HepG2 (cell line): ENCODE results near the gene SELENOI. TPM values are rescaled to one million over a fixed set of nuclear protein-coding genes. Genes with fewer than 3 reads are reported as not detected.

Experiments used
- ADNP ChIP-seq: sonication (generic); formaldehyde crosslinking; IDR thresholded peaks from 2 replicates; pipeline ENCODE4 v1.4.0; 2020; ENCODE audit warnings: missing genetic modification reagents
- ARNT2 ChIP-seq: sonication (generic); formaldehyde crosslinking; IDR thresholded peaks from 2 replicates; pipeline ENCODE4 v1.8.0; 2022; ENCODE audit warnings: mild to moderate bottlenecking, low read depth, missing genetic modification reagents, moderate library complexity
- DMAP1 ChIP-seq: IDR thresholded peaks from 2 replicates; pipeline ENCODE4 v1.6.1; 2016
- EEA1 ChIP-seq: sonication (generic); formaldehyde crosslinking; IDR thresholded peaks from 2 replicates; pipeline ENCODE4 v1.5.1; 2020; ENCODE audit warnings: mild to moderate bottlenecking, missing genetic modification reagents, borderline replicate concordance
- FOXJ3 ChIP-seq: sonication (generic); formaldehyde crosslinking; IDR thresholded peaks from 2 replicates; pipeline ENCODE4 v1.4.0; 2020; ENCODE audit warnings: missing genetic modification reagents, mild to moderate bottlenecking, borderline replicate concordance
- GTF2F1 ChIP-seq: fragments of 150-350 bp; IDR thresholded peaks from 2 replicates; pipeline ENCODE4 v1.6.1; 2014; ENCODE audit warnings: low read length
- HDAC1 ChIP-seq: sonication (generic); formaldehyde crosslinking; IDR thresholded peaks from 2 replicates; pipeline ENCODE4 v1.5.1; 2020; ENCODE audit warnings: mild to moderate bottlenecking, missing genetic modification reagents
- HMGXB4 ChIP-seq, 2 experiments: sonication (generic) in 1 of 2; formaldehyde crosslinking in 1 of 2; IDR thresholded peaks; 2 replicates each; pipeline versions ENCODE4 v1.4.0 to v1.6.1; 2018 to 2020; ENCODE audit warnings: missing genetic modification reagents in 2 of 2, borderline replicate concordance in 1 of 2, low read depth in 1 of 2, mild to moderate bottlenecking in 1 of 2, missing biosample characterization in 1 of 2
- IKZF4 ChIP-seq: sonication (generic); formaldehyde crosslinking; IDR thresholded peaks from 2 replicates; pipeline ENCODE4 v1.5.1; 2020; ENCODE audit warnings: borderline replicate concordance, mild to moderate bottlenecking, low read depth, missing genetic modification reagents; ENCODE audit errors: not compliant biosample characterization
- KLF11 ChIP-seq: IDR thresholded peaks from 2 replicates; pipeline ENCODE4 v1.6.1; 2016; ENCODE audit warnings: missing compliant biosample characterization
- MIER2 ChIP-seq: IDR thresholded peaks from 2 replicates; pipeline ENCODE4 v1.6.1; 2016; ENCODE audit warnings: missing biosample characterization, missing genetic modification reagents
- MXD1 ChIP-seq: sonication (generic); formaldehyde crosslinking; IDR thresholded peaks from 2 replicates; pipeline ENCODE4 v1.4.0; 2020; ENCODE audit warnings: mild to moderate bottlenecking, missing genetic modification reagents
- NR2F6 ChIP-seq, 2 experiments: IDR thresholded peaks; 2 replicates each; pipeline ENCODE4 v1.6.1; 2016; ENCODE audit warnings: antibody characterized with exemption in 1 of 2, mild to moderate bottlenecking in 1 of 2
- RBM39 ChIP-seq: fragments of 200-400 bp; formaldehyde crosslinking; IDR thresholded peaks from one replicate; pipeline ENCODE4 v1.6.1; 2018; ENCODE audit warnings: antibody characterized with exemption, mild to moderate bottlenecking, low read depth, low read length; ENCODE audit not compliant: poor library complexity, severe bottlenecking
- SOX5 ChIP-seq: IDR thresholded peaks from 2 replicates; pipeline ENCODE4 v1.6.1; 2016; ENCODE audit warnings: borderline replicate concordance
- SRSF1 ChIP-seq: fragments of 200-400 bp; formaldehyde crosslinking; optimal IDR thresholded peaks from 2 replicates; pipeline ENCODE3; 2017; ENCODE audit warnings: mild to moderate bottlenecking, low read depth, low read length, moderate library complexity
- STAT5B ChIP-seq: sonication (generic); formaldehyde crosslinking; IDR thresholded peaks from 2 replicates; pipeline ENCODE4 v1.4.0; 2020; ENCODE audit warnings: missing genetic modification reagents
- USF2 ChIP-seq, 2 experiments: sonication (generic) in 1 of 2; formaldehyde crosslinking in 1 of 2; IDR thresholded peaks; 2 replicates each; pipeline versions ENCODE4 v1.5.1 to v1.6.1; 2011 to 2020; ENCODE audit warnings: borderline replicate concordance in 1 of 2, low read depth in 1 of 2, low read length in 1 of 2, mild to moderate bottlenecking in 1 of 2, missing genetic modification reagents in 1 of 2, moderate library complexity in 1 of 2
- ZNF335 ChIP-seq: sonication (generic); formaldehyde crosslinking; IDR thresholded peaks from 2 replicates; pipeline ENCODE4 v1.4.0; 2020; ENCODE audit warnings: missing genetic modification reagents
- ZNF577 ChIP-seq: sonication (generic); formaldehyde crosslinking; IDR thresholded peaks from 2 replicates; pipeline ENCODE4 v1.4.0; 2020; ENCODE audit warnings: mild to moderate bottlenecking, low read depth, missing genetic modification reagents, borderline replicate concordance
- ZNF772 ChIP-seq: sonication (generic); formaldehyde crosslinking; IDR thresholded peaks from 2 replicates; pipeline ENCODE4 v1.5.0; 2020; ENCODE audit warnings: mild to moderate bottlenecking, missing genetic modification reagents
- ZNF777 ChIP-seq: sonication (generic); formaldehyde crosslinking; IDR thresholded peaks from 2 replicates; pipeline ENCODE4 v1.4.0; 2020; ENCODE audit warnings: missing genetic modification reagents
- ZNF850 ChIP-seq: sonication (generic); formaldehyde crosslinking; conservative IDR thresholded peaks from 2 replicates; pipeline ENCODE4 v1.9.0; 2021; ENCODE audit warnings: mild to moderate bottlenecking, missing genetic modification reagents
- ZSCAN25 ChIP-seq: sonication (generic); formaldehyde crosslinking; IDR thresholded peaks from 2 replicates; pipeline ENCODE4 v1.8.0; 2022; ENCODE audit warnings: mild to moderate bottlenecking, missing genetic modification reagents
- ZSCAN29 ChIP-seq: sonication (generic); formaldehyde crosslinking; conservative IDR thresholded peaks from 2 replicates; pipeline ENCODE4 v1.4.0; 2020; ENCODE audit warnings: mild to moderate bottlenecking, missing genetic modification reagents
- polyA plus RNA-seq, 8 experiments: library from polyadenylated mRNA; depleted of rRNA in 3 of 8; stranded (reverse) in 7 of 8; unstranded in 1 of 8; fragments of >200 nt; fragmentation: Illumina TruSeq in 4 of 8; extraction: Trizol in 4 of 8; gene quantifications; 2 replicates each; pipeline versions ENCODE4 v1.2.1 to v1.2.3, GENCODE V29; 2011 to 2016; ENCODE audit warnings: low read depth in 4 of 8, missing spikeins in 1 of 8, mixed read lengths in 1 of 8; ENCODE audit not compliant: insufficient read depth in 1 of 8
- total RNA-seq, 5 experiments: library from RNA; depleted of rRNA; stranded (reverse); fragments of >200 nt; fragmentation: Illumina TruSeq; extraction: Trizol; gene quantifications; 2 replicates each; pipeline ENCODE4 v1.2.3, GENCODE V29; 2016; ENCODE audit warnings: low read depth in 1 of 5

Gene SELENOI
- total and polyA plus RNA-seq, 2 of the 13 experiments (the other 11 are each of a cell fraction or from before 2014, with no cell fraction given): 27.7 to 60.3 TPM

- TF ChIP-seq ZSCAN29 (peak; percentile 53; the same call in 1 of the 2 replicates), ZNF850 (CRISPR knock-in tag) (peak; percentile 91), ARNT2 (CRISPR knock-in tag) (peak; percentile 93), ADNP (CRISPR knock-in tag) (no peak), ZNF577 (0 out of 2 replicates have a peak, but pooled peaks have one; percentile 41), IKZF4 (CRISPR knock-in tag) (peak; percentile 30), GTF2F1 (no peak; the same call in 1 of the 2 replicates), HDAC1 (CRISPR knock-in tag) (peak; percentile 89), RBM39 (peak; percentile 88), FOXJ3 (CRISPR knock-in tag) (peak; percentile 76), EEA1 (CRISPR knock-in tag) (peak; percentile 93), ZSCAN25 (CRISPR knock-in tag) (0 out of 2 replicates have a peak, but pooled peaks have one; percentile 63), KLF11 (CRISPR knock-in tag) (peak; percentile 67), MXD1 (CRISPR knock-in tag) (peak; percentile 81), HMGXB4 (CRISPR knock-in tag; IDR thresholded peaks at IDR 0.05; ENCODE audit: borderline replicate concordance in 1 of 2, low read depth in 1 of 2) (peak; percentile 89; a peak in 3 of 4 replicates), SOX5 (CRISPR knock-in tag) (peak; percentile 50; the same call in 1 of the 2 replicates), SRSF1 (no peak), MIER2 (peak; percentile 47), ZNF335 (CRISPR knock-in tag) (peak; percentile 69), NR2F6 (IDR thresholded peaks at IDR 0.05) (peak; percentile 98), NR2F6 (CRISPR knock-in tag; IDR thresholded peaks at IDR 0.05) (peak; percentile 98), DMAP1 (CRISPR knock-in tag) (peak; percentile 86), STAT5B (CRISPR knock-in tag) (peak; percentile 82; the same call in 1 of the 2 replicates), ZNF772 (peak; percentile 95), USF2 (IDR thresholded peaks at IDR 0.05; ENCODE audit: low read depth, low read length) (no peak), USF2 (CRISPR knock-in tag; IDR thresholded peaks at IDR 0.05; ENCODE audit: borderline replicate concordance) (peak; percentile 52; the same call in 1 of the 2 replicates), ZNF777 (CRISPR knock-in tag) (peak; percentile 8; the same call in 1 of the 2 replicates)
These were observed at the start of gene SELENOI (continued) for GRCh38 chr2:26345545-26346453.
